GM21717 (cell line): ENCODE results near the gene TMEM88.
"Not testable (repeated sequence)": the region's sequence is repeated elsewhere in the genome, so short reads cannot be mapped to it uniquely, and the experiment has no call there.

ENCODE experiments used
- ATAC-seq: cut with Tn5 transposase; IDR thresholded peaks from one replicate; pipeline ENCODE4 v1.9.1; 2021; ENCODE audit warnings: mild to moderate bottlenecking, moderate library complexity; ENCODE audit not compliant: unreplicated experiment

The TMEM88 gene

DNA sequence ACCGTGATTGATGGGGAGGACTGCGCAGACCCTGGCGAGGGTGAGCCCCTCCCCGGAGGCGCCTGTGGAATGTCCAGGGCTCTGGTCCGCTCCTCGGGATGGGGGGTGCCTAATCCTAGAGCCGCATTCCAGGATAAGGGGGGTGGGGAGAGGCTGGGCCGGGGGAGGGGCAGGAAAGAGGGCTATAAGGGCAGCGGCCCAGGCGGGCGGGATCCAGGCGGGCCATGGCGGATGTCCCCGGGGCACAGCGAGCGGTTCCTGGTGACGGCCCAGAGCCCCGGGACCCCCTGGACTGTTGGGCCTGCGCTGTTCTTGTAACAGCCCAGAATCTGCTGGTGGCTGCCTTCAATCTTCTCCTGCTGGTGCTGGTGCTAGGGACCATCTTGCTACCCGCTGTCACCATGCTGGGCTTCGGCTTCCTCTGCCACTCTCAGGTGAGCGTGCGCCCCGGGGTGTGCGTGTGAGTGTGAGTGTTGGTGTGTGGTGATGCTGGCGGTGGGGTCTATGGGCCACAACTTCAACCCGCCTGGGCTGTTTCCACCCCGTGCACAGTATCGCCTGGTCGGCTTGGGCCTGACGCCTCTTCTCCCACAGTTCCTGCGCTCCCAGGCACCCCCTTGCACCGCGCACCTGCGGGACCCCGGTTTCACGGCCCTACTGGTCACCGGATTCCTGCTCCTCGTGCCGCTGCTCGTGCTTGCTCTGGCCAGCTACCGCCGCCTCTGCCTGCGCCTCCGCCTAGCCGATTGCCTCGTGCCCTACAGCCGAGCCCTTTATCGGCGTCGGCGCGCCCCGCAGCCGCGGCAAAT, at the start of gene TMEM88:
Gene TMEM88, plus strand, starts transcription at position 216 of the 809 bp plus-strand sequence. Its CDS starts 9 bp downstream, at position 225.
- no peak for ATAC-seq

- no peak for ATAC-seq
Measured at GRCh38 chr17:7806587-7806986, 48.3 kb upstream of the TMEM88 start.

DNA sequence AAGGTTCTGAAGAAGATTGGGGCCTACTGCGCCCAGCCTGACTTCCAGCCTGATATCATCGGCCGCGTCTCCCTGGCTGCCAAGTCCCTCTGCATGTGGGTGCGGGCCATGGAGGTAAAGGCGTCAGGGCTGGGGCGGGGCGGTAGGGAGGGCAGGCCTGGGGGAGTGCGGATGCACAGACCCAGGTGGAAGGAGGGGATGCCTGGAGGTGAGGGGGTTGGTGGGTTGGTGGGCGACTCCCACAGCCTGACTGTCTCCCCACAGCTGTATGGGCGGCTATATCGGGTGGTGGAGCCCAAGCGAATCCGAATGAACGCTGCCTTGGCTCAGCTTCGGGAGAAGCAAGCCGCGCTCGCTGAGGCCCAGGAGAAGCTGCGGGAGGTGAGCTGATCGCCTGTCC, 47.7 kb upstream of the TMEM88 start:
- ATAC-seq = no peak

GRCh38 chr17:7809086-7809790, 45.6 kb upstream of the TMEM88 start:
- no peak for ATAC-seq

DNA sequence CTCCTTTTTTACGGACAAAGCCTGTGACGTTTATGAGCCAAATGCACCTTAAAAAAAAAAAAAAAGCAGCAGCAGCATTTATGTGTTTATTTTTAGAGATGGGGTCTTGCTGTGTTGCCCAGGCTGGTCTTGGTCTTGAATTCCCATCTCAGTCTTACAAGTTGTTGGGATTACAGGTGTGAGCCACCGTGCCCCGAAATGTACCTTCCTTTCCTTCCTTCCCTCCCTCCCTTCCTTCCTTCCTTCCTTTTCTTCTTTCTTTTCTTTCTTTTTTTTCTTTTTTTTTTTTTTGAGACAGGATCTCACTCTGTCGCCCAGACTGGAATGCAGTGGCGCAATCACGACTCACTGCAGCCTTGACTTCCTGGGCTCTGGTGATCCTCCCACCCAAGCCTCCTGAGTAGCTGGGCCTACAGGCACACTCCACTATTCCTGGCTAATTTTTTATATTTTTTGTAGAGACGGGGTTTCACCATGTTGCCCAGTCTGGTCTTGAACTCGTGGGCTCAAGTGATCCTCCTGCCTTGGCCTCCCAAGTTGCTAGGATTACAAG, 45.0 kb upstream of the TMEM88 start:
- ATAC-seq = not testable (repeated sequence)

DNA sequence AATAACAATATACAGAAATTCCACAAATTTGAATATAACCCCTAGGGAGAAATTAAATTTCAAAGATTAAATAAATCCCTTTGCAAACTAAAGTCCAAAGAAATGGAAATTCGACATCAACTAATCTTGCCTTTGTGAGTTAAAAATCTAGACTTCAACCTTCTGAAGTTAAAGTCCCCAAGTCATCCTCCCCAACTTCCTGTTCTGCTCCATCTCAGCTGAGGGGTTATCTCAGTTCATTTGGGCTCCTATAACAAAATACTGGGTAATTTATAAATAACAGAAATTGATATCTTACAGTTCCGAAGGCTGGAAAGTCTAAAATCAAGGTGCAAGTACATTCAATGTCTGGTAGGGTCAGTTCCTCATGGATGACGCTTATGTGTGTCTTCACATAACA, 43.6 kb upstream of the TMEM88 start:
- no peak for ATAC-seq

DNA sequence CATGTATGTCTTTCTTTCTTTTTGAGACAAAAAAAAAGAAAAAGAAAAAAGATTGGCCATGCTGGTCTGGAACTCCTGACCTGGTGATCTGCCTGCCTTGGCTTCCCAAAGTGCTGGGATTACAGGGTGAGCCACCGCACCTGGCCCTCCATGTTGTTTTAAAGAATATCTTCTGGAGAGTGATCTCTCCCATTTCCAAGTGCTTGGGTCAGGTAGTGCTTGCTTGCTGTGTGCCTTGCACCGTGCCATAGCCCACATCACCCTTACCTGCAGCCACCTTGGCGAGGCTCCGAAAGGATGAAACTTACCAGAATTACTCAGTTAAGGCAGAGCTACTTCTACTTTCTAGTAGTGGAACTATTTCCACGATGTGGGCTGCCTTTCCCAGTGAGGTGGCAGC, 39.9 kb upstream of the TMEM88 start:
- ATAC-seq = no peak

DNA sequence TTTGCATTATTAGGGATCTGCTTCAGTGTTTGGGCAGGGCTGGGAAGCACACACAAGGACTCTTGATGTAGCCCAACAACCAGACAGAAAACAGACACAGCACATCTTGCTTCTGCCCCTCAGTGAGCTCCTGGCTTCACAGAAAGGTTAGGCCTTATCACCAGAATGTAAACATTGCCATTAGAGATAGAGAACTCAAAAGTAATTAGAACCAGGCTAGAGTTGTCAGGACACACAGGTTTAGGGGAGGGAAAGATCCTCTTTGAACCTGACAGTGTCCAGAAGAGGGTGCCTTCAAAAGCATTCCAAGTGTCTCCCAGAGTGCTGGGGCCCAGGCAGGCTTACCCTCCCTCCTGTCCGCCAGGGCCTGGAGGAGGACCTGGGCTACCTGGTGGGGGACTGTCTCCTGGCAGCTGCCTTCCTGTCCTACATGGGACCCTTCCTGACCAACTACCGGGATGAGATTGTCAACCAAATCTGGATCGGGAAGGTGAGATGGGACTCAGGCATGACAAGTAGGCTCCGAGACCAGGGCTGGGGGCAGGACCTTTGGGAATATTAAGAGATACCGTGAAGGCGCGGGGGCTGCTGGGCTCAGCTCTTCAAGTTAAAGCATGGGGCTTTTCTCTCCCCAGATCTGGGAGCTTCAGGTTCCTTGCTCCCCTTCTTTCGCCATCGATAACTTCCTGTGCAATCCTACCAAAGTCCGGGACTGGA, 37.8 kb upstream of the TMEM88 start:
- ATAC-seq = no peak

- no peak for ATAC-seq
Measured at GRCh38 chr17:7817643-7817964, 37.3 kb upstream of the TMEM88 start.

DNA sequence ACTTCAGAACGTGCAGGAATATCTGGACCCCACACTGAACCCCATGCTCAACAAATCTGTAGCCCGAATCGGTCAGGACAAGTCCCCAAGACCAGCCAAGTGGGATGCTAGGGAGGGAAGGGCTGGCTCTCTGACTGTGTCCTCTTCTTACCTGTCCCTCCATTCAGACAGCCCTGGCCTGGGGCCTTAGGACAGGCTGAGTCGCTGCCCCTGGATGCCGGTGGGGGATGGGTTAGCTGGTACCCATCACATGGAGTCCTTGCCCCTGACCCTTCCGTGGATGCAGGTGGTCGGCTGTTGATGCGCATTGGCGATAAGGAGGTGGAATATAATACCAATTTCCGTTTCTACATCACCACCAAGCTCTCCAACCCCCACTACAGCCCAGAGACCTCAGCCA, 36.8 kb upstream of the TMEM88 start:
- no peak for ATAC-seq

DNA sequence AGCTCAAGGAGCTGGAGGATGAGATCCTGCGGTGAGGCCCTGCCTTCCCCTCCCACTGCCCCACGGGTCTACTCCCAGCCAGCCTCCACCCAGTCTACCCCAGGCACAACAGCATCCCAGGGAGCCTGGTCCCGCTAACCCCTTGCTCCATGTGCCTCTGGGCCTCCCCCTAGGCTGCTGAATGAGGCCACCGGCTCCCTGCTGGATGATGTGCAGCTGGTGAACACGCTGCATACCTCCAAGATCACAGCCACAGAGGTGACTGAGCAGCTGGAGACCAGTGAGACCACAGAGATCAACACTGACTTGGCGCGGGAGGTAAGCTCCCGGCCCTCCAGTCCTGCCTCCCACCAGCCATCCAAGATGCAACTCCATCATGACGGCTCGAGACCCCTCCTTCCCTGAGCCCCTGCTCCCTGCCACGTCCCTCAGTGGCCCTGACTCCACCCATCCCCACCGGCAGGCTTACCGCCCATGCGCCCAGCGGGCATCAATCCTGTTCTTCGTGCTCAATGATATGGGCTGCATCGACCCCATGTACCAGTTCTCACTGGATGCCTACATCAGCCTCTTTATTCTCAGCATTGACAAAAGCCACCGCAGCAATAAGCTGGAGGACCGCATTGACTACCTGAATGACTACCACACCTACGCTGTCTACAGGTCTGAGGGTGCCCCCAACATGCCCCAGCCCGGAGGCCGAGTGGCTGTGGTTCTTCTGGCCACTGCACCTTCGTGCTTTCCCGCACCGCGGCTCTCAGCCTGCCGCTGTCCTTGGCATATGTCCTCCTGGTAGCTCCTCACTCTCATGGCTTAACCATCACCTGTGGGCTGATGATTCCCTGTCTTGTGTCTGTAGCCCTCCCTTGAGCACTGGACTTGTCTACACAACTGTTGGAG, 35.9 kb upstream of the TMEM88 start:
- no peak for ATAC-seq

- no peak for ATAC-seq
Measured at GRCh38 chr17:7820231-7820630, 34.6 kb upstream of the TMEM88 start.

DNA sequence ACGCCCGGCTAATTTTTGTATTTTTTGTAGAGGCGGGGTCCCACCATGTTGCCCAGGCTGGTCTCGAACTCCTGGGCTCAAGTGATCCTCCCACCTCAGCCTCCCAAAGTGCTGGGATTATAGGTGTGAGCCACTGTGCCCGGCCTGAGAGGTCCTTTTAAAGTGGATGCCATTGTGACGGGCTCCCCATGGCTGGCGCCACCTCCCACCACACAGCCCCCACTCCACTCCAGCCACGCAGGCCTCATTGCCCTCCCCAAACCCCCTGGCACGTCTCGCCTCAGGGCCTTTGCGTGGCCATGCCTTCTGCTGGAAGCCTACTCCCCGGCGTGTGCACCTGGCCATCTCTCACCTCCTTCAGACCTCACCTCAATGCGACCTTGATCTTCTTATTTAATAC, 32.7 kb upstream of the TMEM88 start:
- no peak for ATAC-seq

- ATAC-seq = no peak
Measured at GRCh38 chr17:7823581-7824001, 31.3 kb upstream of the TMEM88 start.

DNA sequence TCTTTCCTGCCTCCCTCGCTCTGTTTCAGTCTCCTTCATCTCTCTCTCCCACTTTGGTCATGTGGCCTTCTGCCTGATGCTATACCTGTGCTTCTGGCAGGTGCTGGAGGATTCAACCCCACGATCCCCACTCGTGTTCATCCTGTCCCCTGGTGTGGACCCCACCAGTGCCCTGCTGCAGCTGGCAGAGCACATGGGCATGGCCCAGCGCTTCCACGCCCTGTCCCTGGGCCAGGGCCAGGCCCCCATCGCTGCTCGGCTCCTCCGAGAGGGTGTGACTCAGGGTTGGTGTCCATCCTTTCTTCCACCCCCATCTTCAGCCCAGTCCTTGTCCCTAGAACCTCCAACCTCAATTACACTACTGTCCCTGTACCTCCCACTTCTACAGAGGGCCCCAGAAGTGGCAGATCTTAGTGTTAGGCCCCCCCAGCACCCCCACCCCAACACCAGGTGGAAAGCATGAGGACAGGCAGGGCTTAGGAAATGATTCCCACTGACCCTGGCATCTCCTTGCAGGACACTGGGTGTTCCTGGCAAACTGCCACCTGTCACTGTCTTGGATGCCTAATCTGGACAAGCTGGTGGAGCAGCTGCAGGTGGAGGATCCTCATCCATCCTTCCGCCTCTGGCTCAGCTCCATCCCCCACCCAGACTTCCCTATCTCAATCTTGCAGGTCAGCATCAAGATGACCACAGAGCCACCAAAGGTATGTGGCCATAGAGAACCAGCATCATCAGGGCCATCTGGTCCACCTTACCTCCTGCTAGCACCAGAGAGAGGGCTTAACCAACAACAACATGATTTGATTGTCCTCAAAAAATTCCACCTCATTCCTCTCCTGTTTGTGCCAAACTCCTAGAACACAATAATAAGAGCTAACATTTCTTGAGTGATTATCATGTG, 30.6 kb upstream of the TMEM88 start:
- no peak for ATAC-seq

- no peak for ATAC-seq
Measured at GRCh38 chr17:7825206-7825990, 29.5 kb upstream of the TMEM88 start.

GRCh38 chr17:7830616-7831015, 24.2 kb upstream of the TMEM88 start:
- no peak for ATAC-seq

DNA sequence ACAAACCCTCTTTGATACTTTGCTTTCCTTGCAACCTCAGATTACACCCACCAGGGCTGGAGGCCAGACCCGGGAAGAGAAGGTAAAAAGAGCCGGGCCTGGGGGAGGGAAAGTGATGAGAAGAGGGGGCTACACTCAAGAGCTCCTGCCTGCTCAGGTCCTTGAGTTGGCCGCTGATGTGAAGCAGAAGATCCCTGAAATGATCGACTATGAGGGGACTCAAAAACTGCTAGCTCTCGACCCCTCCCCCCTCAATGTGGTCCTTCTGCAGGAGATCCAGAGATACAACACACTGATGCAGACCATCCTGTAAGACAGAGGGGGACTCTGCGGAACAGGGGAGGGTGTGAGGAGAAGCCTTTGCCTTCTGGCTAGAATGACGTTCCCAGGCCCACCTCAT, 23.6 kb upstream of the TMEM88 start:
- no peak for ATAC-seq

DNA sequence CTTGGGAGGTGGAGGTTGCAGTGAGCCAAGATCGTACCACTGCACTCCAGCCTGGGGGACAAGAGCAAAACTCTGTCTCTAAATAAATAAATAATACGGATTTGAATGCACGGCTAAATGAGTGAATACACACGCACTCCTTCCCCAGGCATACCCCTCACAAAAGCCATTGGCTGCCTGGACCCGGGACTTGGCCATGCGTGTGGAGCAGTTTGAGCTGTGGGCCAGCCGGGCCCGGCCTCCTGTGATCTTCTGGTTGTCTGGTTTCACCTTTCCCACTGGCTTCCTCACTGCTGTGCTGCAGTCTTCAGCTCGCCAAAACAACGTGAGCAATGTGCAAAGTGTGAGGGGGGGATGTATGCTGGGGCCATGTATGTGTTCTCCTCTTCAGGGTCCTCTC, 22.4 kb upstream of the TMEM88 start:
- no peak for ATAC-seq
